ENCODE measurements around the gene DYNLT2B.
"Not testable (repeated sequence)": the region's sequence is repeated elsewhere in the genome, so short reads cannot be mapped to it uniquely, and the experiment has no call there.

Gene DYNLT2B

GRCh38 chr3:196348698-196349097 lies 30.7 kb upstream of the DYNLT2B start:
- no peaks in the 10 kb centered on the region for H3K79me2 ChIP-seq (ENCODE audit: insufficient read depth, low read length)
- no peak overlapping the region for H2AFZ ChIP-seq (ENCODE audit: low read length)
- no peaks in the 10 kb centered on the region for H3F3A ChIP-seq (ENCODE audit: low read depth)
- TF ChIP-seq CTCF (conservative IDR thresholded peaks at IDR 0.05; ENCODE audit: low read length): no peak
- TF ChIP-seq EZH2phosphoT487 (IDR thresholded peaks at IDR 0.05; ENCODE audit: borderline replicate concordance): no peak
- no peaks in the 10 kb centered on the region for H3K4me1 ChIP-seq (ENCODE audit: insufficient read depth, low read length, poor library complexity, severe bottlenecking)
- H3K27me3 ChIP-seq (ENCODE audit: insufficient read depth, low read length, poor library complexity, severe bottlenecking): no peaks in the 10 kb centered on the region
- H3K4me2 ChIP-seq (ENCODE audit: low read depth, low read length, poor library complexity, severe bottlenecking): no peak overlapping the region
- H3K9me3 ChIP-seq (ENCODE audit: insufficient read depth, low read depth, low read length): no peaks in the 10 kb centered on the region
- H3K4me3 ChIP-seq (ENCODE audit: low read length, poor library complexity, severe bottlenecking): no peak overlapping the region
- no peaks in the 10 kb centered on the region for H4K20me1 ChIP-seq (ENCODE audit: insufficient read depth, low read length, poor library complexity, severe bottlenecking)
- H3K9me2 ChIP-seq (replicated peaks; ENCODE audit: low read depth, low read length): no peaks in the 10 kb centered on the region
- no peak overlapping the region for H3K9ac ChIP-seq (ENCODE audit: low read depth, low read length, poor library complexity, severe bottlenecking)
- peaks cover 9% of the 10 kb centered on the region; the same call in 1 of the 2 replicates for H3K36me3 ChIP-seq (ENCODE audit: insufficient read depth, low read length)

GRCh38 chr3:196344663-196345062 lies 26.6 kb upstream of the DYNLT2B start:
- no peak overlapping the region for H3K4me3 ChIP-seq (ENCODE audit: low read length, poor library complexity, severe bottlenecking)
- H3K9ac ChIP-seq (ENCODE audit: low read depth, low read length, poor library complexity, severe bottlenecking): no peak overlapping the region
- no peak overlapping the region for H2AFZ ChIP-seq (ENCODE audit: low read length)
- H3K9me2 ChIP-seq (replicated peaks; ENCODE audit: low read depth, low read length): no peaks in the 10 kb centered on the region
- H3F3A ChIP-seq (ENCODE audit: low read depth): no peaks in the 10 kb centered on the region
- no peaks in the 10 kb centered on the region for H3K4me1 ChIP-seq (ENCODE audit: insufficient read depth, low read length, poor library complexity, severe bottlenecking)
- H3K27me3 ChIP-seq (ENCODE audit: insufficient read depth, low read length, poor library complexity, severe bottlenecking): no peaks in the 10 kb centered on the region
- no peak overlapping the region for H3K4me2 ChIP-seq (ENCODE audit: low read depth, low read length, poor library complexity, severe bottlenecking)
- H3K79me2 ChIP-seq (ENCODE audit: insufficient read depth, low read length): no peaks in the 10 kb centered on the region
- TF ChIP-seq EZH2phosphoT487 (IDR thresholded peaks at IDR 0.05; ENCODE audit: borderline replicate concordance): no peak
- no peak for TF ChIP-seq CTCF (conservative IDR thresholded peaks at IDR 0.05; ENCODE audit: low read length)
- no peaks in the 10 kb centered on the region for H4K20me1 ChIP-seq (ENCODE audit: insufficient read depth, low read length, poor library complexity, severe bottlenecking)
- peaks cover 5% of the 10 kb centered on the region; the same call in 1 of the 2 replicates for H3K36me3 ChIP-seq (ENCODE audit: insufficient read depth, low read length)
- no peaks in the 10 kb centered on the region for H3K9me3 ChIP-seq (ENCODE audit: insufficient read depth, low read depth, low read length)

DNA sequence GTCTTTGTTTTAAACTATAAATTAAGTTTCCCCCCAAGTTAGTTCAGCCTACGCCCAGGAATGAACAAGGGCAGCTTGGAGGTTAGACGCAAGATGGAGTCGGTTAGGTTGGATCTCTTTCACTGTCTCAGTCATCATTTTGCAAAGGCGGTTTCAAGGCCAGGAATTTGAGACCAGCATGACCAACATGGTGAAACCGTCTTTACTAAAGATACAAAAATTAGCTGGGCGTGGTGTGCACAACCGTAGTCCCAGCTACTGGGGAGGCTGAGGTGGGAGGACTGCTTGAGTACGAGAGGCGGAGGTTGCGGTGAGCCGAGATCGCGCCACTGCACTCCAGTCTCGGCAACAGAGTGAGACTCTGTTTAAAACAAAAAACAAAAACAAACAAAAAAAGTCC lies 25.9 kb upstream of the DYNLT2B start:
- H3K4me1 ChIP-seq (ENCODE audit: insufficient read depth, low read length, poor library complexity, severe bottlenecking); H4K20me1 ChIP-seq (ENCODE audit: insufficient read depth, low read length, poor library complexity, severe bottlenecking); H3K4me3 ChIP-seq (ENCODE audit: low read length, poor library complexity, severe bottlenecking); H2AFZ ChIP-seq (ENCODE audit: low read length); H3K9me3 ChIP-seq (ENCODE audit: insufficient read depth, low read depth, low read length); H3K9ac ChIP-seq (ENCODE audit: low read depth, low read length, poor library complexity, severe bottlenecking); H3K36me3 ChIP-seq (ENCODE audit: insufficient read depth, low read length); H3F3A ChIP-seq (ENCODE audit: low read depth); H3K79me2 ChIP-seq (ENCODE audit: insufficient read depth, low read length); H3K27me3 ChIP-seq (ENCODE audit: insufficient read depth, low read length, poor library complexity, severe bottlenecking); H3K4me2 ChIP-seq (ENCODE audit: low read depth, low read length, poor library complexity, severe bottlenecking); H3K9me2 ChIP-seq (replicated peaks; ENCODE audit: low read depth, low read length): not testable (repeated sequence)

GRCh38 chr3:196341137-196341536 lies 23.1 kb upstream of the DYNLT2B start:
- Histone ChIP-seq H3K79me2 (ENCODE audit: insufficient read depth, low read length) (no peaks in the 10 kb centered on the region), H3K4me2 (ENCODE audit: low read depth, low read length, poor library complexity, severe bottlenecking) (no peak overlapping the region), H3K9ac (ENCODE audit: low read depth, low read length, poor library complexity, severe bottlenecking) (no peak overlapping the region), H3K27me3 (ENCODE audit: insufficient read depth, low read length, poor library complexity, severe bottlenecking) (no peaks in the 10 kb centered on the region), H3K4me3 (ENCODE audit: low read length, poor library complexity, severe bottlenecking) (no peak overlapping the region), H3K9me3 (ENCODE audit: insufficient read depth, low read depth, low read length) (no peaks in the 10 kb centered on the region), H3K4me1 (ENCODE audit: insufficient read depth, low read length, poor library complexity, severe bottlenecking) (no peaks in the 10 kb centered on the region), H4K20me1 (ENCODE audit: insufficient read depth, low read length, poor library complexity, severe bottlenecking) (no peaks in the 10 kb centered on the region), H3K9me2 (replicated peaks; ENCODE audit: low read depth, low read length) (no peaks in the 10 kb centered on the region), H3F3A (ENCODE audit: low read depth) (no peaks in the 10 kb centered on the region), H2AFZ (ENCODE audit: low read length) (no peak overlapping the region), H3K36me3 (ENCODE audit: insufficient read depth, low read length) (no peaks in the 10 kb centered on the region)
- TF ChIP-seq CTCF (conservative IDR thresholded peaks at IDR 0.05; ENCODE audit: low read length): no peak
- TF ChIP-seq EZH2phosphoT487 (IDR thresholded peaks at IDR 0.05; ENCODE audit: borderline replicate concordance): no peak
